ENCODE measurements around the gene ENO2. TPM values are rescaled to one million over a fixed set of nuclear protein-coding genes. Genes with fewer than 3 reads are reported as not detected.

Gene ENO2
- total and polyA plus RNA-seq, 2 donors from 2014 or later = 10.3 to 35.7 TPM

GRCh38 chr12:6962285-6963015, 48.1 kb downstream of the ENO2 start:
- intact Hi-C loops (cut with DNase I) = no loop called here
- DNase-seq = peak in 1 of 5 donors; percentile 71
- H3K9ac ChIP-seq (ENCODE audit: low read length in 3 of 3) = peak overlapping the region in 1 of 3 donors; percentile 27
- no peaks in the 10 kb centered on the region for H3K27me3 ChIP-seq (ENCODE audit: control insufficient read depth, insufficient read depth, low read length)
- no peak for TF ChIP-seq CTCF (IDR thresholded peaks at IDR 0.05; ENCODE audit: borderline replicate concordance, extremely low read depth, insufficient read depth)
- peaks cover 4 to 28% (median 14%) of the 10 kb centered on the region in 3 donors for H3K36me3 ChIP-seq (ENCODE audit: control insufficient read depth in 2 of 3, insufficient read depth in 3 of 3, low read length in 3 of 3)
- peak overlapping the region; percentile 71 to 80 for H3K27ac ChIP-seq (ENCODE audit: low read depth in 2 of 2, low read length in 2 of 2)
- FAIRE-seq = no peak
- no peaks in the 10 kb centered on the region for H3K9me3 ChIP-seq (ENCODE audit: control insufficient read depth in 2 of 3, insufficient read depth in 1 of 3, low read length in 3 of 3)
- H3K4me3 ChIP-seq (ENCODE audit: low read length in 3 of 3) = peak overlapping the region in 1 of 3 donors; percentile 32
- H3K4me1 ChIP-seq (ENCODE audit: control insufficient read depth in 2 of 3, insufficient read depth in 2 of 3, low read depth in 1 of 3, low read length in 3 of 3) = peaks cover 0 to 26% (median 13%) of the 10 kb centered on the region in 3 donors

- H3K4me3 ChIP-seq (ENCODE audit: low read length in 3 of 3) = peak overlapping the region in 2 of 3 donors; percentile 11 to 44
- DNase-seq = peak; percentile 74 to 90 (median 77)
- peak overlapping the region; percentile 71 to 80 for H3K27ac ChIP-seq (ENCODE audit: low read depth in 2 of 2, low read length in 2 of 2)
- peaks cover 4 to 30% (median 21%) of the 10 kb centered on the region in 3 donors for H3K36me3 ChIP-seq (ENCODE audit: control insufficient read depth in 2 of 3, insufficient read depth in 3 of 3, low read length in 3 of 3)
- no peak for TF ChIP-seq CTCF (IDR thresholded peaks at IDR 0.05; ENCODE audit: borderline replicate concordance, extremely low read depth, insufficient read depth)
- FAIRE-seq = no peak
- intact Hi-C loops (cut with DNase I) = no loop called here
- H3K27me3 ChIP-seq (ENCODE audit: control insufficient read depth, insufficient read depth, low read length) = no peaks in the 10 kb centered on the region
- peak overlapping the region in 1 of 3 donors; percentile 58 for H3K9ac ChIP-seq (ENCODE audit: low read length in 3 of 3)
- H3K4me1 ChIP-seq (ENCODE audit: control insufficient read depth in 2 of 3, insufficient read depth in 2 of 3, low read depth in 1 of 3, low read length in 3 of 3) = peaks cover 0 to 26% (median 13%) of the 10 kb centered on the region in 3 donors
- no peaks in the 10 kb centered on the region for H3K9me3 ChIP-seq (ENCODE audit: control insufficient read depth in 2 of 3, insufficient read depth in 1 of 3, low read length in 3 of 3)
Observed at GRCh38 chr12:6963016-6963731, 48.8 kb downstream of the ENO2 start.

GRCh38 chr12:6963791-6964413, 49.5 kb downstream of the ENO2 start:
- Histone ChIP-seq H3K9ac (ENCODE audit: low read length in 3 of 3) (peak overlapping the region in 1 of 3 donors; percentile 77), H3K9me3 (ENCODE audit: control insufficient read depth in 2 of 3, insufficient read depth in 1 of 3, low read length in 3 of 3) (no peaks in the 10 kb centered on the region), H3K27me3 (ENCODE audit: control insufficient read depth, insufficient read depth, low read length) (no peaks in the 10 kb centered on the region), H3K27ac (ENCODE audit: low read depth in 2 of 2, low read length in 2 of 2) (peak overlapping the region; percentile 9 to 57), H3K36me3 (ENCODE audit: control insufficient read depth in 2 of 3, insufficient read depth in 3 of 3, low read length in 3 of 3) (peaks cover 7 to 37% (median 27%) of the 10 kb centered on the region in 3 donors), H3K4me3 (ENCODE audit: low read length in 3 of 3) (peak overlapping the region; percentile 11 to 46 (median 25)), H3K4me1 (ENCODE audit: control insufficient read depth in 2 of 3, insufficient read depth in 2 of 3, low read depth in 1 of 3, low read length in 3 of 3) (peaks cover 0 to 28% (median 13%) of the 10 kb centered on the region in 3 donors)
- intact Hi-C loops (cut with DNase I) = no loop called here
- DNase-seq = peak in 1 of 5 donors; percentile 63
- FAIRE-seq = no peak
- no peak for TF ChIP-seq CTCF (IDR thresholded peaks at IDR 0.05; ENCODE audit: borderline replicate concordance, extremely low read depth, insufficient read depth)
